ENCODE results near the gene ZFHX3. TPM values are rescaled to one million over a fixed set of nuclear protein-coding genes. Genes with fewer than 3 reads are reported as not detected.

The ZFHX3 gene
- total and polyA plus RNA-seq, 2 donors (not counting 1 experiment from before 2014, with no cell fraction given) = 0.54 to 6.6 TPM

- DNase-seq (no peak), ATAC-seq (ENCODE audit: low read depth) (no peak)
- Histone ChIP-seq H3K36me3 (replicated peaks in 1 of 2; ENCODE audit: control extremely low read depth in 1 of 2, control insufficient read depth in 1 of 2, extremely low read depth in 1 of 2, insufficient read depth in 2 of 2, low read length in 1 of 2) (peaks cover 0 to 3% of the 10 kb centered on the region in 2 experiments), H4K20me1 (ENCODE audit: control insufficient read depth, insufficient read depth, low read length, poor library complexity, severe bottlenecking) (no peaks in the 10 kb centered on the region), H3K27me3 (replicated peaks in 1 of 4; ENCODE audit: control extremely low read depth in 1 of 4, control insufficient read depth in 3 of 4, insufficient read depth in 4 of 4, low read length in 3 of 4) (no peaks in the 10 kb centered on the region), H3K4me1 (ENCODE audit: control insufficient read depth in 2 of 2, insufficient read depth in 2 of 2, low read length in 2 of 2) (no peaks in the 10 kb centered on the region), H3K27ac (ENCODE audit: low read length in 2 of 2) (no peak overlapping the region), H3K79me2 (ENCODE audit: control insufficient read depth, insufficient read depth, low read length) (no peaks in the 10 kb centered on the region), H3K4me2 (replicated peaks; ENCODE audit: low read depth, low read length, poor library complexity, severe bottlenecking) (no peak overlapping the region), H3K9me3 (ENCODE audit: control extremely low read depth in 1 of 3, control insufficient read depth in 2 of 3, insufficient read depth in 1 of 3, low read length in 2 of 3) (no peaks in the 10 kb centered on the region), H3K4me3 (ENCODE audit: control extremely low read depth in 1 of 5, extremely low read depth in 1 of 5, insufficient read depth in 1 of 5, low read depth in 2 of 5, low read length in 4 of 5) (no peak overlapping the region), H3K9ac (ENCODE audit: low read length) (no peak overlapping the region), H2AFZ (ENCODE audit: insufficient read depth, low read depth, low read length, poor library complexity, severe bottlenecking) (no peak overlapping the region)
- intact Hi-C loops (cut with micrococcal nuclease) = no loop called here
- Mint-ChIP-seq H3K27me3 (no peaks in the 10 kb centered on the region), H3K27ac (no peak overlapping the region), H3K4me3 (no peak overlapping the region), H3K4me1 (no peaks in the 10 kb centered on the region), H3K9me3 (ENCODE audit: insufficient read depth) (no peaks in the 10 kb centered on the region)
- TF ChIP-seq EZH2 (IDR thresholded peaks at IDR 0.05; ENCODE audit: borderline replicate concordance, insufficient read depth, low read depth, low read length, poor library complexity, severe bottlenecking) = no peak
- TF ChIP-seq, protein P1, sequence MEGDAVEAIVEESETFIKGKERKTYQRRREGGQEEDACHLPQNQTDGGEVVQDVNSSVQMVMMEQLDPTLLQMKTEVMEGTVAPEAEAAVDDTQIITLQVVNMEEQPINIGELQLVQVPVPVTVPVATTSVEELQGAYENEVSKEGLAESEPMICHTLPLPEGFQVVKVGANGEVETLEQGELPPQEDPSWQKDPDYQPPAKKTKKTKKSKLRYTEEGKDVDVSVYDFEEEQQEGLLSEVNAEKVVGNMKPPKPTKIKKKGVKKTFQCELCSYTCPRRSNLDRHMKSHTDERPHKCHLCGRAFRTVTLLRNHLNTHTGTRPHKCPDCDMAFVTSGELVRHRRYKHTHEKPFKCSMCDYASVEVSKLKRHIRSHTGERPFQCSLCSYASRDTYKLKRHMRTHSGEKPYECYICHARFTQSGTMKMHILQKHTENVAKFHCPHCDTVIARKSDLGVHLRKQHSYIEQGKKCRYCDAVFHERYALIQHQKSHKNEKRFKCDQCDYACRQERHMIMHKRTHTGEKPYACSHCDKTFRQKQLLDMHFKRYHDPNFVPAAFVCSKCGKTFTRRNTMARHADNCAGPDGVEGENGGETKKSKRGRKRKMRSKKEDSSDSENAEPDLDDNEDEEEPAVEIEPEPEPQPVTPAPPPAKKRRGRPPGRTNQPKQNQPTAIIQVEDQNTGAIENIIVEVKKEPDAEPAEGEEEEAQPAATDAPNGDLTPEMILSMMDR (IDR thresholded peaks at IDR 0.05) = no peak
- POLR2A ChIA-PET = interaction anchor here (0.6 kb wide), 1 partner anchor 8 kb away, joined by 3 read pairs; no protein-coding TSS in a partner anchor
- 61% methylated on average over 2 of the region's 4 CpGs for WGBS (ENCODE audit: insufficient coverage)
- CTCF ChIA-PET = no interaction called here
These were observed 163.9 kb downstream of the ZFHX3 start for GRCh38 chr16:72884037-72884436.

- POLR2A ChIA-PET = no interaction called here
- H3K9me3 ChIP-seq (ENCODE audit: control extremely low read depth in 1 of 3, control insufficient read depth in 2 of 3, insufficient read depth in 1 of 3, low read length in 2 of 3) = no peaks in the 10 kb centered on the region
These were observed 168.1 kb downstream of the ZFHX3 start for GRCh38 chr16:72879846-72880245.

More at GRCh38 chr16:72879846-72880245, 168.1 kb downstream of the ZFHX3 start:
- Mint-ChIP-seq H3K9me3 (ENCODE audit: insufficient read depth) (no peaks in the 10 kb centered on the region), H3K27me3 (peaks cover 8% of the 10 kb centered on the region), H3K4me3 (no peak overlapping the region), H3K27ac (no peak overlapping the region), H3K4me1 (peaks cover 4% of the 10 kb centered on the region)
- H3K79me2 ChIP-seq (ENCODE audit: control insufficient read depth, insufficient read depth, low read length) = no peaks in the 10 kb centered on the region
- no peaks in the 10 kb centered on the region for H3K4me1 ChIP-seq (ENCODE audit: control insufficient read depth in 2 of 2, insufficient read depth in 2 of 2, low read length in 2 of 2)
- H3K27me3 ChIP-seq (replicated peaks in 1 of 4; ENCODE audit: control extremely low read depth in 1 of 4, control insufficient read depth in 3 of 4, insufficient read depth in 4 of 4, low read length in 3 of 4) = no peaks in the 10 kb centered on the region
- ATAC-seq (ENCODE audit: low read depth) (no peak), DNase-seq (no peak)
- CTCF ChIA-PET = interaction anchor here (1.1 kb wide), 1 partner anchor 27 kb away, joined by 3 read pairs; no protein-coding TSS in a partner anchor
- 95% methylated on average over 11 of the region's 11 CpGs for WGBS (ENCODE audit: insufficient coverage)
- TF ChIP-seq, protein P1 (IDR thresholded peaks at IDR 0.05) = no peak
- no peak for TF ChIP-seq EZH2 (IDR thresholded peaks at IDR 0.05; ENCODE audit: borderline replicate concordance, insufficient read depth, low read depth, low read length, poor library complexity, severe bottlenecking)
- no peaks in the 10 kb centered on the region for H4K20me1 ChIP-seq (ENCODE audit: control insufficient read depth, insufficient read depth, low read length, poor library complexity, severe bottlenecking)
- intact Hi-C loops (cut with micrococcal nuclease) = no loop called here
- no peak overlapping the region for H2AFZ ChIP-seq (ENCODE audit: insufficient read depth, low read depth, low read length, poor library complexity, severe bottlenecking)
- no peak overlapping the region for H3K4me3 ChIP-seq (ENCODE audit: control extremely low read depth in 1 of 5, extremely low read depth in 1 of 5, insufficient read depth in 1 of 5, low read depth in 2 of 5, low read length in 4 of 5)
- no peaks in the 10 kb centered on the region for H3K36me3 ChIP-seq (replicated peaks in 1 of 2; ENCODE audit: control extremely low read depth in 1 of 2, control insufficient read depth in 1 of 2, extremely low read depth in 1 of 2, insufficient read depth in 2 of 2, low read length in 1 of 2)
- no peak overlapping the region for H3K9ac ChIP-seq (ENCODE audit: low read length)
- H3K4me2 ChIP-seq (replicated peaks; ENCODE audit: low read depth, low read length, poor library complexity, severe bottlenecking) = no peak overlapping the region
- no peak overlapping the region for H3K27ac ChIP-seq (ENCODE audit: low read length in 2 of 2)

Measured in B cell (primary cell).